ENCODE results near the gene MOGAT1.

- TF ChIP-seq POLR2A (IDR thresholded peaks at IDR 0.05) = no peak
- TF ChIP-seq, protein P1, sequence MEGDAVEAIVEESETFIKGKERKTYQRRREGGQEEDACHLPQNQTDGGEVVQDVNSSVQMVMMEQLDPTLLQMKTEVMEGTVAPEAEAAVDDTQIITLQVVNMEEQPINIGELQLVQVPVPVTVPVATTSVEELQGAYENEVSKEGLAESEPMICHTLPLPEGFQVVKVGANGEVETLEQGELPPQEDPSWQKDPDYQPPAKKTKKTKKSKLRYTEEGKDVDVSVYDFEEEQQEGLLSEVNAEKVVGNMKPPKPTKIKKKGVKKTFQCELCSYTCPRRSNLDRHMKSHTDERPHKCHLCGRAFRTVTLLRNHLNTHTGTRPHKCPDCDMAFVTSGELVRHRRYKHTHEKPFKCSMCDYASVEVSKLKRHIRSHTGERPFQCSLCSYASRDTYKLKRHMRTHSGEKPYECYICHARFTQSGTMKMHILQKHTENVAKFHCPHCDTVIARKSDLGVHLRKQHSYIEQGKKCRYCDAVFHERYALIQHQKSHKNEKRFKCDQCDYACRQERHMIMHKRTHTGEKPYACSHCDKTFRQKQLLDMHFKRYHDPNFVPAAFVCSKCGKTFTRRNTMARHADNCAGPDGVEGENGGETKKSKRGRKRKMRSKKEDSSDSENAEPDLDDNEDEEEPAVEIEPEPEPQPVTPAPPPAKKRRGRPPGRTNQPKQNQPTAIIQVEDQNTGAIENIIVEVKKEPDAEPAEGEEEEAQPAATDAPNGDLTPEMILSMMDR (IDR thresholded peaks at IDR 0.05) = no peak
Observed at GRCh38 chr2:222677981-222678380, 6.5 kb downstream of the MOGAT1 start.

All from lower leg skin (tissue), 3 donors.